Keratinocyte (primary cell): ENCODE data around the gene PDCD1LG2. TPM values are rescaled to one million over a fixed set of nuclear protein-coding genes. Genes with fewer than 3 reads are reported as not detected.

Experiments used
- DNase-seq: peaks from one replicate; pipeline ENCODE4 v3.0.0-alpha.2; 2011; ENCODE audit warnings: low read depth, missing footprints, low spot score
- FAIRE-seq: peaks from 2 replicates; lab custom pipeline; 2011; peaks lifted over from hg19 to GRCh38; lab: Jason Lieb, UNC
- H2AFZ ChIP-seq: 2 replicates; pipeline ENCODE4 v1.6.0; 2012; ENCODE audit warnings: low read length, control low read depth, inconsistent platforms; ENCODE audit not compliant: control insufficient read depth
- H3K27ac ChIP-seq: 2 replicates; pipeline ENCODE4 v1.5.1; 2011; ENCODE audit warnings: low read length; ENCODE audit not compliant: control insufficient read depth, insufficient read depth
- H3K27me3 ChIP-seq: 3 replicates; pipeline ENCODE4 v1.6.0; 2011; ENCODE audit warnings: low read length; ENCODE audit not compliant: control insufficient read depth, insufficient read depth; ENCODE audit errors: extremely low read depth
- H3K36me3 ChIP-seq, 2 experiments: 2 replicates in 1 of 2; 3 replicates in 1 of 2; pipeline ENCODE4 v1.5.1; 2011; ENCODE audit warnings: low read length in 2 of 2, mild to moderate bottlenecking in 1 of 2; ENCODE audit not compliant: control insufficient read depth in 2 of 2, insufficient read depth in 2 of 2; ENCODE audit errors: extremely low read depth in 1 of 2
- H3K4me1 ChIP-seq: 3 replicates; pipeline ENCODE4 v1.5.1; 2011; ENCODE audit warnings: low read length; ENCODE audit not compliant: control insufficient read depth, insufficient read depth; ENCODE audit errors: extremely low read depth
- H3K4me2 ChIP-seq: 3 replicates; pipeline ENCODE4 v1.6.0; 2011; ENCODE audit warnings: low read depth, low read length; ENCODE audit not compliant: control insufficient read depth, insufficient read depth; ENCODE audit errors: extremely low read depth
- H3K4me3 ChIP-seq, 3 experiments: fragments of 200-600 bp in 1 of 3; sonication (generic) in 1 of 3; 2 replicates in 2 of 3; 3 replicates in 1 of 3; pipeline ENCODE4 v1.5.1; 2011 to 2016; ENCODE audit warnings: low read length in 3 of 3, mild to moderate bottlenecking in 3 of 3, control low read depth in 2 of 3, inconsistent platforms in 1 of 3, low read depth in 1 of 3, mixed read lengths in 1 of 3, mixed run types in 1 of 3, moderate library complexity in 1 of 3; ENCODE audit not compliant: control insufficient read depth in 2 of 3, insufficient read depth in 2 of 3; ENCODE audit errors: extremely low read depth in 1 of 3
- H3K79me2 ChIP-seq: 2 replicates; pipeline ENCODE4 v1.6.0; 2012; ENCODE audit warnings: low read length; ENCODE audit not compliant: control insufficient read depth, insufficient read depth
- H3K9ac ChIP-seq: 3 replicates; pipeline ENCODE4 v1.6.0; 2011; ENCODE audit warnings: low read length; ENCODE audit not compliant: control insufficient read depth, insufficient read depth; ENCODE audit errors: extremely low read depth
- H3K9me1 ChIP-seq: 3 replicates; pipeline ENCODE4 v1.6.0; 2011; ENCODE audit warnings: low read length; ENCODE audit not compliant: control insufficient read depth, insufficient read depth; ENCODE audit errors: extremely low read depth
- H3K9me3 ChIP-seq: 2 replicates; pipeline ENCODE4 v1.5.1; 2012; ENCODE audit warnings: low read depth, low read length; ENCODE audit not compliant: control insufficient read depth
- H4K20me1 ChIP-seq: 3 replicates; pipeline ENCODE4 v1.6.0; 2011; ENCODE audit warnings: low read length; ENCODE audit not compliant: control insufficient read depth, insufficient read depth; ENCODE audit errors: extremely low read depth
- CTCF ChIP-seq, 3 experiments: IDR thresholded peaks in 1 of 3; conservative IDR thresholded peaks in 1 of 3; optimal IDR thresholded peaks in 1 of 3; 2 replicates in 2 of 3; 3 replicates in 1 of 3; pipeline versions ENCODE3 to v1.5.1; 2011; ENCODE audit warnings: low read length in 3 of 3, mild to moderate bottlenecking in 3 of 3, moderate library complexity in 2 of 3, control low read depth in 1 of 3, inconsistent platforms in 1 of 3; ENCODE audit not compliant: insufficient read depth in 2 of 3; ENCODE audit errors: extremely low read depth in 1 of 3
- EZH2 ChIP-seq: IDR thresholded peaks from one replicate; pipeline ENCODE4 v1.6.1; 2012; ENCODE audit warnings: inconsistent platforms, mild to moderate bottlenecking, low read length, moderate library complexity
- dilution Hi-C: fragments of 300-500 bp; cut with MboI; formaldehyde crosslinking; loops from one replicate; pipeline ENCODE4 v1.7.0; 2020; ENCODE audit warnings: low sequenced_read_pairs; ENCODE audit not compliant: extremely low pct_ligation_motif_present
- polyA plus RNA-seq, 5 experiments: library from polyadenylated mRNA; depleted of rRNA in 3 of 5; stranded (reverse) in 3 of 5; stranded (forward) in 1 of 5; unstranded in 1 of 5; fragments of >200 nt; gene quantifications; 1 replicate in 1 of 5; 2 replicates in 3 of 5; 3 replicates in 1 of 5; pipeline versions ENCODE4 v1.2.1 to v1.2.3, GENCODE V29; 2011 to 2012; ENCODE audit warnings: missing spikeins in 2 of 5, low read depth in 1 of 5, low replicate concordance in 1 of 5

PDCD1LG2 gene
- polyA plus RNA-seq, 1 donor (not counting 4 experiments of a cell fraction or from before 2014, with no cell fraction given): 20.2 TPM

- dilution Hi-C loops: no loop called here
- no peaks in the 10 kb centered on the region for H4K20me1 ChIP-seq
- H3K27me3 ChIP-seq: no peaks in the 10 kb centered on the region
- H3K36me3 ChIP-seq: no peaks in the 10 kb centered on the region
- no peaks in the 10 kb centered on the region for H3K9me1 ChIP-seq
- no peak for FAIRE-seq
- no peaks in the 10 kb centered on the region for H3K4me1 ChIP-seq
- no peaks in the 10 kb centered on the region for H3K9me3 ChIP-seq
- no peak overlapping the region for H3K4me3 ChIP-seq
- DNase-seq: no peak
- H2AFZ ChIP-seq: no peak overlapping the region
- no peak overlapping the region for H3K27ac ChIP-seq
- no peak for TF ChIP-seq EZH2
- no peak for TF ChIP-seq CTCF (optimal IDR thresholded peaks at IDR 0.05 in 1 of 3, IDR thresholded peaks at IDR 0.05 in 1 of 3, conservative IDR thresholded peaks at IDR 0.05 in 1 of 3; ENCODE audit: extremely low read depth in 1 of 3, insufficient read depth in 2 of 3, low read length in 3 of 3)
- H3K9ac ChIP-seq: no peak overlapping the region
- no peak overlapping the region for H3K4me2 ChIP-seq
- H3K79me2 ChIP-seq: no peaks in the 10 kb centered on the region
Observed at GRCh38 chr9:5483306-5483705, 27.0 kb upstream of the PDCD1LG2 start.

GRCh38 chr9:5485378-5486085 lies 24.8 kb upstream of the PDCD1LG2 start:
- DNase-seq (no peak), FAIRE-seq (no peak)
- dilution Hi-C loops: no loop called here
- Histone ChIP-seq H3K9me1 (no peaks in the 10 kb centered on the region), H4K20me1 (no peaks in the 10 kb centered on the region), H3K9ac (no peak overlapping the region), H3K36me3 (no peaks in the 10 kb centered on the region), H2AFZ (no peak overlapping the region), H3K4me3 (no peak overlapping the region), H3K4me1 (no peaks in the 10 kb centered on the region), H3K4me2 (no peak overlapping the region), H3K79me2 (no peaks in the 10 kb centered on the region), H3K27ac (no peak overlapping the region), H3K9me3 (no peaks in the 10 kb centered on the region), H3K27me3 (no peaks in the 10 kb centered on the region)
- TF ChIP-seq CTCF (optimal IDR thresholded peaks at IDR 0.05 in 1 of 3, IDR thresholded peaks at IDR 0.05 in 1 of 3, conservative IDR thresholded peaks at IDR 0.05 in 1 of 3; ENCODE audit: extremely low read depth in 1 of 3, insufficient read depth in 2 of 3, low read length in 3 of 3): no peak
- TF ChIP-seq EZH2: no peak
